ENCODE measurements around the gene NIM1K.
A peak's percentile ranks its signal among the peaks of the same experiment; 100 is the strongest.
"Not testable (repeated sequence)": the region's sequence is repeated elsewhere in the genome, so short reads cannot be mapped to it uniquely, and the experiment has no call there.

NIM1K gene

DNA sequence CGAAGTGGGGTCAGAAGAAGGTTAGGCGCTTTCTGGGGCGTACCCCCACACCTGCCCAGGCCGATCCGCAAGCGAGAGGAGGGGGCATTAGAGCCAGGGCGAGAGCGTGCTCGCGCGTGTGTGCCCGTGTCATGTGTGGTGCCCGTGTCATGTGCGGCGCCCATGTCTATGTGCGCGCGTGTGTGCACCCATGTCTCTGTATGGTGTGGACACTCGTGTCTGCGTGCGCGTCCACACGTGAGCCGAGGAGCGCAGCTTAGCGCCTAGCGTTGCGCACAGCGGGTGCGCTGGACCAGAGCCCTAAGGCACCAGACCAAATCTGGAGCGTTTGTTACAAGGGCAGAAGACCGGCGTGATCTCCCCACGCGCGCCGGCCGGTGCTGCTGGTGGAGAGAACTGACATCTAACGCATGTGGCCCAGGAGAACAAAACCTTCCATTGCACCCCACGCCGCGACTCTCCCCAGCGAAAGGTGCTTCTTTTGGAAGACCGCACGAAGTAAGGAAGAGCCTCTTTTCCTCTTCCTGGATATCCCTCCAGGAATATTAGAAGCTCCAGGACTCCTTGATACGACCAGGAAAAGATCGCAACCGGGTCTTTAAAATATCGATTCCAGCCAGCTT lies 644 bp downstream of the NIM1K start:
- peak; percentile 28 for DNase-seq

GRCh38 chr5:43193181-43193893 lies 1.3 kb downstream of the NIM1K start:
- peak; percentile 26 for DNase-seq

- DNase-seq = no peak
Measured at GRCh38 chr5:43193894-43194265, 1.9 kb downstream of the NIM1K start.

- no peak for DNase-seq
Measured at GRCh38 chr5:43195670-43196265, 3.7 kb downstream of the NIM1K start.

DNA sequence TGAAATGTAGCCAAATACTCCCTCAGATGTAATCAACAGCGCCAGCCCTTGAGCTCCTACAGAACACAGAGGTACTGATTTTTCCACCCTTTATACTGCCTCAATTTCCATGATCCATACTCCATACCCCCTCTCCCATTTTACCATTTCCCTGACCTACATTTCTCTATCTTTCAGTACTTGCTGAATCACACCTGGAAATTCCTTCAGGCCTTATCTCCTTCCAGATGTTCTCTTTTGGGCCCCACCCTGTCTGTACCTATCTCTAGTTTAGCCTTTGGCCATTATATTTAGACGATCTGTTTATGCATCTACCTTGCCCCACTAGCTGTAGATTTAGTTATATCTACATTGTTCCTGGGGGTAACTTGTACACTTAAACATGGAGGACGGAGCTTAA lies 5.5 kb downstream of the NIM1K start:
- no peak for DNase-seq

- DNase-seq = not testable (repeated sequence)
Measured at GRCh38 chr5:43201442-43201841, 9.4 kb downstream of the NIM1K start.

GRCh38 chr5:43202380-43202779 lies 10.4 kb downstream of the NIM1K start:
- no peak for DNase-seq

DNA sequence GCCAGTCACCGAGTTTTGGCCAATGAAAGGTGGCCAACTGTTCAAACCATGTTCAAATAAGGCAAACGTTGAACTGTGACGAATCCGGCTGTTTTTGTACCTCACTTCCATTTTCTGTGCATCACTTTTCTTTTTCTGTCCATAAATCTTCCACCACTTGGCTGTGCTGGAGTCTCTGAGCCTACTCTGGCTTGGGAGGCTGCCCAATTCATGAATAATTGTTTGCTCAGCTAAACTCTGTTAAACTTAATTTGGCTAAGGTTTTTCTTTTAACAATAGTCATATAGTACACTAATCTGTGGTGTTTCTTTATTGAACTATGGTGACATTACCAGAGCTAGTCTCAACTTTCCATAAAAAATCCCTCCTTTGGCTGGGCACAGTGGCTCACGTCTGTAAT lies 11.3 kb downstream of the NIM1K start:
- DNase-seq = no peak

- no peak for DNase-seq
Measured at GRCh38 chr5:43204958-43205357, 12.9 kb downstream of the NIM1K start.

GRCh38 chr5:43207601-43208000 lies 15.6 kb downstream of the NIM1K start:
- no peak for DNase-seq

GRCh38 chr5:43208658-43209057 lies 16.6 kb downstream of the NIM1K start:
- no peak for DNase-seq

DNA sequence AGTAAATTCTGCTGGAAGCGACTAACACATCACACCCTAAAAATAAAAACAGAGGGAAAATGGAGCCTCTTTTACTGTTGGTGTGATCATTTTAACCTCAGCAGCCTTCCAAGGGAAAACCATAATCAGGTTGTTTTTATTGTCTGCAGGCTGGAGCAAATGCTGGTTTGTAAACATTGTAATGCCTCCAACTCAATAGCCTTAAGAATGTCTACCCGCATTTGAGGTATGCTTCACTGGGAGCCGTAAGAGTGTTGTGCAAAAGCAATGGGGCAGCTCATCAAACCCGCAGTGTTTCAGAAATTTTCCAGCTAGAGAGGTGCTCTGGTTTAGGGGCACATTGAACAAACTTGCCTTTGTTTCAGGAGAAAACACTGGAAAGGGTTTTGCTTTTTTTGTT lies 17.0 kb downstream of the NIM1K start:
- DNase-seq = no peak

GRCh38 chr5:43209833-43210232 lies 17.8 kb downstream of the NIM1K start:
- DNase-seq = no peak

DNA sequence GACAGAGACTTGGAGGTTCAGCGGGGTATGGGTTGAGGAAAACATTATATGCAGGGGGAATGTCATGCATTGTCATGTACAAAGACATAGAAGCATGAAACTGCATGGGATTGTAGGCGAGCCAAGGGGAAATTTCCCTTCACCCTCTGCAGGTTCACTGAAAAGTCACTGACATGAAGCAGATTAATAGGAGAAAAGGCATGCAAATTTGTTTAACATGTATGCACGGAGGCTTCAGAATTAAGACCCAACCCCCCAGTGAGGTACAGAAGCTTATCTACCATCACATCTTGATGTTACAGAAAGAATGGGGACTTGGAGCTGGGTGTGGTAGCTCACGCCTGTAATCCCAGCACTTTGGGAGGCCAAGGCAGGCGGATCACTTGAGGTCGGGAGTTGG lies 18.5 kb downstream of the NIM1K start:
- DNase-seq = no peak

DNA sequence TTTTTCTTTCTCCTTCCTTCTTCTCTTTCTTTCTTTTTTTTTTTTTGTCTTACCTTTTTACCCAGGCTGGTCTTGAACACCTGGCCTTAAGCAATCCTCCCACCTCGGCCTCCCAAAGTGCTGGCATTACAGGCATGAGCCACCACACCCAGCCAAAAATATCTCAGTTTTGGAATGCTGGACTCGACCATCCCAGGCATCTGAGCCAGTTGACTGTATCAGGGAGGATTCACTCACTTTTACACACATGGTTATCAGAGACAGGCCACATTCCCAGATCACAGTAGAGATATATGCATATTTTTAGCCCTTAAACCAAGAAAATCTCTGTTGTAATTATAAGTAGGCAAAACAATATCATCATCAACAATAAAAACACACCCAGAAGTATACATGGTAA lies 21.9 kb downstream of the NIM1K start:
- no peak for DNase-seq

DNA sequence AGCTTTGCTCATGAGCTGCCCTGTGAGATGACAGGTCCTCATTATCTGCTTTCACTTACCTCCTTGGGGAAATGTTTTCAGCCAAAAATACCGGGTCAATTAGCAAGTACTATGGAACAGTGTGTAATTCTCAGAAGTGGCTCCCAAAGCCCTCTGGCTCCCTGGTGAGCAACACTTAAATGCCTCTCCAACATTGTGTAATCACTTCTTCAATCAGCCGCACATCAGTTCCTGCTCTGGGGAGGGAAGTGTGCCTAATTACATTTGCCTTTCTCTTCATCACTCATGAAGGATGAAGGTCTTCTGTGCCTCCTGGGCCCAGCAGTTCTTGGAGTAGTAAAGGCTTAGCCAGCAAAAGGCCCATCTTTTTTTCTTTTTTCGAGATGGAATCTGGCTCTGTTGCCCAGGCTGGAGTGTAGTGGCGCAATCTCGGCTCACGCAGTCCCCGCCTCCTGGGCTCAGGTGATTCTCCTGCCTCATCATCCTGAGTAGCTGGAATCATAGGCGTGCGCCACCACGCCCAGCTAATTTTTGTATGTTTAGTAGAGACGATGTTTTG lies 23.1 kb downstream of the NIM1K start:
- no peak for DNase-seq

DNA sequence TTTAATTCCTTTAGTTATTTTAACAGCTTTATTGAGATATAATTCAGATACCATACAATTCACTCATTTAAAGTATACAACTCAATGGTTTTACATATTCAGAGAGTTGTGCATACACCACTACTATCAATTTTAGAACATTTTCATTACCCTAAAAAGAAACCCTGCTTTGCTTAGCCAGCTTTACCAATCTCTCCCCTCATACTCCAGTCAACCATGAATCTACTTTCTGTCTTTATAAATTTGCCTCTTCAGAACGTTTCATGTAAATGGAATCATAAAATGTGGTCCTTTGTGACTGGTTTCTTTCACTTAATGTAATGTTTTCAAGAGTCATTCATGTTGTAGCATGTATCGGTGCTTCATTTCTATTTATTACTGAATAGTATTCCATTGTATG lies 24.9 kb downstream of the NIM1K start:
- no peak for DNase-seq

GRCh38 chr5:43219120-43219519 lies 27.1 kb downstream of the NIM1K start:
- DNase-seq = no peak

- DNase-seq = no peak
Measured at GRCh38 chr5:43221502-43221901, 29.5 kb downstream of the NIM1K start.

- no peak for DNase-seq
Measured at GRCh38 chr5:43225649-43226245, 33.7 kb downstream of the NIM1K start.

DNA sequence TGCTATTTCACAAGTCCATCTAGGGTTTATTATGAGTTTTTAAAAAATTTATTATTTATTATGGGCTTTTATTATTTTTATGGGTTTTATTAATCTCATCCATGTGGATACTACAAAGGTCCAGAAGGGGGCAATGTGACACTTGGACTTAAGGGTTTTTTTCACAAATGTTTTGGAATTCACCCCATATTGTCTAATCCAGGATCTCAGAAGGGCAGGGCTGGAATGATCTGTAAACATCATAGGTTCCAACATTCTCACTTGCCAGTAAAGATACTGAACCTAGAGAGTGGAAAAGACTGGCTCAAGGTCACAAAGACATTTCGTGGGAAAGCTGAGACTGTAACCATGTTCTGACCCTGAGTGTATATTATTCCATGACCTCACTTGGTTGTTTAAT lies 35.6 kb downstream of the NIM1K start:
- DNase-seq = no peak

GRCh38 chr5:43230707-43231106 lies 38.7 kb downstream of the NIM1K start:
- no peak for DNase-seq

DNA sequence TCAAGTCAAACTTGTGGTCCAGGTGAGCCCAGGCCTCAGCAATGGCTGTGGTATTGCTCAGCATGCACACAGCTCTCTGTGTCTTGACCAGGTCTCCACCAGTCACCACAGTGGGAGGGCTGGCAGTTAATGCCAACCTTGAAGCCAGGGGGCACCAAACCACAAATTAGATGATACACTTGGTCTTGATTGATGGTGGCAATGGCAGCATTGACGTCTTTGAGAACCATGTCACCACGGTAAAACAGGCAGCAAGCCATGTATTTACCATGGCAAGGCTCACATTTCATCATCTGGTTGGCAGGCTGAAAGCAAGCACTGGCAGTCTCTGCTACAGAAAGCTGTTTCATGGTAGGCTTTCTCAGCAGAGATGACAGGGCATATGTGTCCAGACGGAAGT lies 40.0 kb downstream of the NIM1K start:
- peak; percentile 11 for DNase-seq
